ENCODE results near the gene GPR137B. TPM values are rescaled to one million over a fixed set of nuclear protein-coding genes. Genes with fewer than 3 reads are reported as not detected.

Gene GPR137B
- total and polyA plus RNA-seq, 4 donors, result 2.2 to 8.6 (median 5.3) TPM

- DNase-seq (ENCODE audit: low spot score), result no peak
- H3K9ac ChIP-seq (ENCODE audit: low read depth in 1 of 2, low read length in 2 of 2), result no peak overlapping the region
- H3K4me1 ChIP-seq (ENCODE audit: control insufficient read depth in 4 of 4, insufficient read depth in 4 of 4, low read length in 3 of 4), result no peaks in the 10 kb centered on the region
- no peaks in the 10 kb centered on the region for H3K36me3 ChIP-seq (ENCODE audit: control insufficient read depth in 4 of 4, insufficient read depth in 3 of 4, low read depth in 1 of 4, low read length in 3 of 4)
- 68% methylated on average over 5 of the region's 5 CpGs for WGBS
- peaks cover 0 to 3% (median 0%) of the 10 kb centered on the region in 4 donors for H3K9me3 ChIP-seq (ENCODE audit: control insufficient read depth in 4 of 4, low read length in 3 of 4)
- H3K4me3 ChIP-seq (ENCODE audit: low read depth in 1 of 3, low read length in 3 of 3), result no peak overlapping the region
- no peak overlapping the region for H3K27ac ChIP-seq (ENCODE audit: low read depth in 1 of 2, low read length in 2 of 2)
- no peaks in the 10 kb centered on the region for H3K27me3 ChIP-seq (ENCODE audit: control insufficient read depth in 4 of 4, insufficient read depth in 4 of 4, low read length in 3 of 4)
- TF ChIP-seq HNF4G (IDR thresholded peaks at IDR 0.05) (no peak), RAD21 (IDR thresholded peaks at IDR 0.05) (no peak), GABPA (IDR thresholded peaks at IDR 0.05 in 1 of 2, conservative IDR thresholded peaks at IDR 0.05 in 1 of 2) (no peak), NR2F2 (IDR thresholded peaks at IDR 0.05) (no peak), HNF4A (conservative IDR thresholded peaks at IDR 0.05) (no peak), REST (IDR thresholded peaks at IDR 0.05) (no peak), EGR1 (IDR thresholded peaks at IDR 0.05; ENCODE audit: low read depth in 2 of 2) (no peak), RXRA (IDR thresholded peaks at IDR 0.05) (no peak), JUND (IDR thresholded peaks at IDR 0.05) (no peak), FOXA1 (IDR thresholded peaks at IDR 0.05) (no peak), YY1 (IDR thresholded peaks at IDR 0.05) (no peak), SP1 (IDR thresholded peaks at IDR 0.05) (no peak), ATF3 (IDR thresholded peaks at IDR 0.05) (no peak), CTCF (IDR thresholded peaks at IDR 0.05; ENCODE audit: low read depth, low read length, missing input control) (no peak), TAF1 (conservative IDR thresholded peaks at IDR 0.05) (no peak), FOXA2 (IDR thresholded peaks at IDR 0.05) (no peak)
- TF ChIP-seq, protein P1, sequence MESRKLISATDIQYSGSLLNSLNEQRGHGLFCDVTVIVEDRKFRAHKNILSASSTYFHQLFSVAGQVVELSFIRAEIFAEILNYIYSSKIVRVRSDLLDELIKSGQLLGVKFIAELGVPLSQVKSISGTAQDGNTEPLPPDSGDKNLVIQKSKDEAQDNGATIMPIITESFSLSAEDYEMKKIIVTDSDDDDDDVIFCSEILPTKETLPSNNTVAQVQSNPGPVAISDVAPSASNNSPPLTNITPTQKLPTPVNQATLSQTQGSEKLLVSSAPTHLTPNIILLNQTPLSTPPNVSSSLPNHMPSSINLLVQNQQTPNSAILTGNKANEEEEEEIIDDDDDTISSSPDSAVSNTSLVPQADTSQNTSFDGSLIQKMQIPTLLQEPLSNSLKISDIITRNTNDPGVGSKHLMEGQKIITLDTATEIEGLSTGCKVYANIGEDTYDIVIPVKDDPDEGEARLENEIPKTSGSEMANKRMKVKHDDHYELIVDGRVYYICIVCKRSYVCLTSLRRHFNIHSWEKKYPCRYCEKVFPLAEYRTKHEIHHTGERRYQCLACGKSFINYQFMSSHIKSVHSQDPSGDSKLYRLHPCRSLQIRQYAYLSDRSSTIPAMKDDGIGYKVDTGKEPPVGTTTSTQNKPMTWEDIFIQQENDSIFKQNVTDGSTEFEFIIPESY (IDR thresholded peaks at IDR 0.05), result no peak
- TF ChIP-seq, protein P2, sequence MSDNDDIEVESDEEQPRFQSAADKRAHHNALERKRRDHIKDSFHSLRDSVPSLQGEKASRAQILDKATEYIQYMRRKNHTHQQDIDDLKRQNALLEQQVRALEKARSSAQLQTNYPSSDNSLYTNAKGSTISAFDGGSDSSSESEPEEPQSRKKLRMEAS (IDR thresholded peaks at IDR 0.05), result no peak
Observed at GRCh38 chr1:236092899-236093298, 49.4 kb upstream of the GPR137B start.
